GM10266 (cell line): ENCODE results near the gene CPT1B.
"Not testable (repeated sequence)": the region's sequence is repeated elsewhere in the genome, so short reads cannot be mapped to it uniquely, and the experiment has no call there.

Source experiments
- DNase-seq: peaks from one replicate; pipeline ENCODE4 v3.0.0; 2012; ENCODE audit errors: extremely low spot score
- CTCF ChIP-seq: IDR thresholded peaks from 2 replicates; pipeline ENCODE4 v1.5.1; 2012; ENCODE audit warnings: mild to moderate bottlenecking, low read depth; ENCODE audit not compliant: control insufficient read depth, insufficient read depth; ENCODE audit errors: missing control alignments

CPT1B gene

GRCh38 chr22:50612168-50612527 lies 33.9 kb upstream of the CPT1B start:
- no peak for TF ChIP-seq CTCF

GRCh38 chr22:50611341-50612060 lies 33.3 kb upstream of the CPT1B start:
- TF ChIP-seq CTCF: no peak
- no peak for DNase-seq

More at GRCh38 chr22:50612168-50612527, 33.9 kb upstream of the CPT1B start:
- no peak for DNase-seq

GRCh38 chr22:50610581-50610980 lies 32.4 kb upstream of the CPT1B start:
- no peak for TF ChIP-seq CTCF
- DNase-seq: no peak

DNA sequence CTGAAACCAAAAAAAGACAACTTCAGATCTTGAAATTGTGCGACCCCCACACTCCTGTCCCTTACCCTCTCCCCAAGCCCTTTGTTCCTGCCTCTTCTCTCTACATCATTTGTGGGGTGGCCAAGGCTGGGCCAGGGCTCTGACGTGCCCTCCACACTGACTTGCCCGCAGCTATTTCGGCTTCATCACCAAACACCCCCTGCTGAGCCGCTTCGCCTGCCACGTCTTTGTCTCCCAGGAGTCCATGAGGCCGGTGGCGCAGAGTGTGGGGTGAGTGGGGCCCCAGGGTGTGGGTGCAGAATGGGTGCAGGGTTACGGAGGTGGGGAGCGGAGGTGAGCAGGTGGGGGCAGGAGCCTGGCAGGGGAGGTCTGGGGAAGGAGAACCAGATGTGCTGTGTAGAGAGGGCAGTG lies 31.8 kb upstream of the CPT1B start:
- DNase-seq: no peak
- no peak for TF ChIP-seq CTCF

- TF ChIP-seq CTCF: no peak
- no peak for DNase-seq
Measured at GRCh38 chr22:50609599-50609998, 31.4 kb upstream of the CPT1B start.

- DNase-seq: no peak
- no peak for TF ChIP-seq CTCF
Measured at GRCh38 chr22:50608996-50609395, 30.8 kb upstream of the CPT1B start.

GRCh38 chr22:50608058-50608840 lies 30.0 kb upstream of the CPT1B start:
- DNase-seq: not testable (repeated sequence)
